Activated T-helper 1 cell treated with anti-CD3 and anti-CD28 coated beads, Interleukin-2, amount 50 U/mL, for 16 hours (primary cell): Measurements from ENCODE around the gene ATP6V1G1.
"Not testable (repeated sequence)": the region's sequence is repeated elsewhere in the genome, so short reads cannot be mapped to it uniquely, and the experiment has no call there.

Source experiments
- DNase-seq, 2 donors: peaks; one replicate each; pipeline ENCODE4 v3.0.0-alpha.2; 2020; ENCODE audit warnings: low read depth in 1 of 2, low spot score in 1 of 2

The ATP6V1G1 gene

GRCh38 chr9:114578134-114578533, 9.4 kb upstream of the ATP6V1G1 start:
- not testable (repeated sequence) for DNase-seq

GRCh38 chr9:114580609-114581193, 6.9 kb upstream of the ATP6V1G1 start:
- DNase-seq: no peak

GRCh38 chr9:114583371-114584155, 4.0 kb upstream of the ATP6V1G1 start:
- no peak for DNase-seq

DNA sequence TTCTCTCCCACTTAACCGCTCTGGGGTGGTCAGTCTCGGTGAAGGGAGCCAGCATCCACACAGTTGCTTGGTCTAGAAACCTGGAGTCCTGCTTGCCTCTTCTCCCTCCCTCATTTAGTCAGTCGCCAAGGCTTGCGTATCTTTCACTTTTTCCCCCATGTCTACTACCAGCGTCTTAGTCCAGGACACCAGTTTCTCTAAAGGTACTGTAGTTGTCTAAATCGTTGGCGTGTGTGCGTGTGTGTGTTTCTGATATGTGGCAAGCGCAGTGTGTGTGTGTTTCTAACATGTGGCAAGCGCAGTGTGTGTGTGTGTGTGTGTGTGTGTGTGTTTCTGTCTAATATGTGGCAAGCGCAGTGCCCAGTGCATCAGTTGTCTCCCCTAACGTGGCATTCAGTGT, 641 bp downstream of the ATP6V1G1 start:
- DNase-seq: no peak

GRCh38 chr9:114588651-114589526, 1.3 kb downstream of the ATP6V1G1 start:
- DNase-seq: no peak

GRCh38 chr9:114590328-114590727, 2.8 kb downstream of the ATP6V1G1 start:
- DNase-seq: no peak

DNA sequence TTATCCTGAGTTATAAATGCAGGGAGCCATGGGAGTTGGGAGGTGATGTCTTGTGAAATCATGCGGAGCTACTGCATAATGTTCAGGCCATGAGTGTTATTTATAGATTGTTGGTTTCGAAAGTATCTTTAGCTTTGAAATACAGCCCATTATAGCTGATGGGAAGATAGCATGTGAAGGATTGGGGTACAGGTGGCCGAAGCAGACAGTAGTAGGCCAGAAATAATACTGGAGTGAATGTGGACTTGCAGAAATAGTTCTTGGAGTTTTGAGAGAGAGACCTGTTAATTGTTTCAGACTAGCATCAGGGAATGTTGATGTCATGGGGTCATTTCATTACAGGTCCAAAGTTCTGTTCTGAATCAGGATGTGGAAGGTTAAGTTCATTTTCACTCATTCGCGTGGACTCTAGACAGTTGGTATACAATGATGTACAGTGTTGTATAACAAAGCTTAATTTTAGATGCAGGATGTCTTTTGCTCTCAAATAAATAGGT, 3.8 kb downstream of the ATP6V1G1 start:
- DNase-seq: no peak

- no peak for DNase-seq
Observed at GRCh38 chr9:114591849-114592248, 4.3 kb downstream of the ATP6V1G1 start.

DNA sequence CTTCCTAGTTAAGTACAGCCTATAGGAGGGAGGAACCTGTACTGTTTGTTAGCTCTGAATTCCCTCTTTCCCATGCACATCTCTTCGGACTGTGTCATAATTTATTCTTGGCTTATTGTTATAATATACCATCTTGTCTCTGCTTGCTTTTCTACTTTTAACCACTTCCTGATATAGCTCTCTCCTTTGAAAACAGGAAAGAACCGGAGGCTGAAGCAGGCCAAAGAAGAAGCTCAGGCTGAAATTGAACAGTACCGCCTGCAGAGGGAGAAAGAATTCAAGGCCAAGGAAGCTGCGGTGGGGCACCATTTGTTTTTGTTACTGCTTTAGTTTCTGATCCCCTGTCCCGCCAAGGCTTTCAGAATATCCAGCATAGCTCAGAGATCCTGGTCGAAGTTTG, 4.8 kb downstream of the ATP6V1G1 start:
- no peak for DNase-seq

- no peak for DNase-seq
Observed at GRCh38 chr9:114594136-114594535, 6.6 kb downstream of the ATP6V1G1 start.

DNA sequence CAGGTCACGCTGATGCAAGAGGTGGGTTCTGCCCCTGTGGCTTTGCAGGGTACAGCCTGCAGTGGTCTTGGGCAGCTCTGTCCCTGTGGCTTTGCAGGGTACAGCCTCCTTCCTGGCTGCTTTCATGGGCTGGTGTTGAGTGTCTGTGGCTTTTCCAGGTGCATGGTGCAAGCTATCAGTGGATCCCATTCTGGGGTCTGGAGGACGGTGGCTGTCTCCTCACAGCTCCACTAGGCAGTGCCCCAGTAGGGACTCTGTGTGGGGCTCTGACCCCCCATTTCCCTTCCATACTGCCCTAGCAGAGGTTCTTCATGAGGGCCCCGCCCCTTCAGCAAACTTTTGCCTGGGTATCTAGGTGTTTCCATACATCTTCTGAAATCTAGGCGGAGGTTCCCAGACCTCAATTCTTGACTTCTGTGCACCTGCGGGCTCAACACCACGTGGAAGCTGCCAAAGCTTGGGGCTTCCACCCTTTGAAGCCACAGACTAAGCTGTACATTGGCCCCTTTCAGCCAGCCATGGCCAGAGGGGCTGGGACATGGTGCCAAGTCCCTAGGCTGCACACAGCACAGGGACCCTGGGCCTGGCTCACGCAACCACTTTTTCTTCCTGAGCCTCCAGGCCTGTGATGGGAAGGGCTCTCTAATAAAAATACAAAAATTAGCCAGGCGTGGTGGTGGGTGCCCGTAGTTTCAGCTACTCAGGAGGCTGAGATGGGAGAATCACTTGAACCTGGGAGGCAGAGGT, 13.1 kb downstream of the ATP6V1G1 start:
- DNase-seq: not testable (repeated sequence)

- not testable (repeated sequence) for DNase-seq
Observed at GRCh38 chr9:114601787-114602186, 14.2 kb downstream of the ATP6V1G1 start.

DNA sequence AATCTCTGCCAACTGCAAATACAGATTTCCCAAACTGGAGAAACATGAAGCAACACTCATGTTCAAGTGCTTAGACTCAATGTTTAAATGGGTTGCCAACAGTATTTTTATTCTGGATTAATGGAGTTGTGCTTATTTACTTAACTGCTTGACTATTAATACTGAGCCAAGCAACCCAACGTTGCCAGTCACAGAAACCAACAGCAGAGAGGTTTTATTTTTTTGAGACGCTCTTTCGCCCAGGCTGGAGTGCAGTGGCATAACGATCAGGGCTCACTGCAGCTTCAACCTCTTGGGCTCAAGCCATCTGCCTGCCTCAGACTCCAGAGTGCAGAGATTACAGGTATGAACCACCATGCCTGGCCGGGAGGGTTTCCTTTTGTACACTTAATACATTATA, 15.1 kb downstream of the ATP6V1G1 start:
- no peak for DNase-seq

DNA sequence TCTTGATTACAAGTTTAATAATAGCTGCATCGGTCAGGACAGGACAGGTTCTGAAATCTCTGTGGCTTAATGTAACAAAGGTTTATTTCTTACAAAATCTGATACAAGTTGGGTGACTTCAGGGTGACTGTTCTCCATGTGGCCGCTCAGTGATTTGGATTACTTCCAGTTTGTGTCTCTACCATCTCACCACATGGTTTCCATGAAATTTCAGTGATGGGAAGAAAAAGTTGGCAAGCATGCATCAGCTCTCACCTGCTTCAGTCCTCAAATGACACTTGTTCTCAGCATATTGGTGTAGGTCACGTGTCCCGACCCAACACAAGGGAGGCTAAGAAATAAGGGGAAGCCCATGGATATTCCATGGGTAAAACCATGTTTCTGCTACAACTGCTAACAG, 15.7 kb downstream of the ATP6V1G1 start:
- DNase-seq: no peak

DNA sequence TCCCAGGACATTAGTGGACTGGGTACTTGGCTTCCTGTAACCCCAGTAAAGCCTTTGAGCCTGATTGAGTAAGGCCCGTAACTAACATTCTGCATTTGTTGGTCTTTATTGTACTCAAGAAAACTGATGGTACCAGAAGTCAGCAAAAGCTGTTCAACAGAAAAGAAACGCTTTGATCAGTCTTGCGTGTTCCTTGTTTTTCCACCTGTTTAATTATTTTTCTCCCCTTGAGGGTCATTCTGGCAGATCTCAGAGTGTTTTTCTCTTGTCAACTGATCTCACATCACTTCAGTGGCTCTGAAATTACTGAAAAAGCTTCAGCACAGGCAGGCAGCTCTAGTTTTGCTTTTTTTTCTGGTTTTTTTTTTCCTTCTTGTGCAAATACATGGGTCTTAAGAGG, 17.4 kb downstream of the ATP6V1G1 start:
- DNase-seq: no peak

GRCh38 chr9:114606068-114606467, 18.5 kb downstream of the ATP6V1G1 start:
- DNase-seq: no peak

- no peak for DNase-seq
Observed at GRCh38 chr9:114606597-114607207, 19.1 kb downstream of the ATP6V1G1 start.

DNA sequence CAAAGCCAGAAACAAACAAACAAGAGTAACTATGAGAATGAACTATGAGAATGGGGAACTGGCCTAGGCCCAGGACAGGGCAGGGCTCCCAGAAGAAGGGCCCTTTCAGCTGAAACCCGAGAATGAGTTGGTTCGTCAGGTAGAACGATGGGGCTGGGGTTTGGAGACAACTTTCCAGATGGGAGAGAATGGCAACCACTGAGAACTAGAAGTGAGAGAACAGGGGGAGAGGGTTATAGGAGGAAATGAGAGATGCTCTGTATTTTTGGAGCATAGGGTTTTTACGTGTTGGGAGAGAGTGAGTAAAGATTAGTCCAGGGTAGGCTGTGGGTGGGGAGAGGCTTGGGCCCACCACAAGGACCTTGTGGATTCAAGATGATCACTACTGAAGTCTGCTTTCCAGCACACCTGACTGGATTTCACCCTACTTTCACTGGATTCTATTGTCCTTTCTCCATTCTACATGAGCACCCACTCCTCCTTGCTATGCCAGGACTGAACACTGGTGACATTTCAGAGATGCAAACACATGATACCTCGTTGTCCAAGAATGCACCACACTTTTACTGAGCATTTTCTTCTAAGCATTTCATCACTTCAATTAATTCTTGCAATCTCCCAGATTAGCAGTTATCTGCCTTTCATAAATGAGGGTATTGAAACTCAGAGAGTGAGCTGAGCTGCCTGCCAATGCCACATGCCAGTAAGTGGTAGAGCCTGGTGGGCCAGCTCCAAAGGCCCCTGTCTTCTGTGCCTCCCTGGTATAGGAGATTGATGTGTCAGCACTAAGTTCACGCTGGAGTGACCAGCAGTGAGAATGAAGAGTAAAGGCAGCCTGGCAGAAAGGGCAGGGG, 20.3 kb downstream of the ATP6V1G1 start:
- DNase-seq: no peak

DNA sequence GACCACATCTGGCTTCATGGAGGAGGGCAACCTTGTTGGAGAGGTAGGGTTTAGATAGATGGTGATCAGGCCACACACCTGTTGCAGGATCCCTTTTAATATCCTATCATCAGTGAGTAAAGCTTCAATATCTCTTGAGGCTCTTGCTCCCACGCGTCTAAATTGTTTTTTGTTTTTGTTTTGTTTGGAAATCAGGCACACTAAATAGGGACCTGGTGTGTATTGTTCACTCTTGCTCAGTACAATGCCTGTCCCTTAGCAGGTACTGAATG, 20.9 kb downstream of the ATP6V1G1 start:
- DNase-seq: no peak
